ENCODE measurements around the gene RNF157. TPM values are rescaled to one million over a fixed set of nuclear protein-coding genes. Genes with fewer than 3 reads are reported as not detected.

The RNF157 gene
- total and polyA plus RNA-seq, 2 of the 4 experiments (the other 2 are of a cell fraction) = 0.54 to 1.3 TPM

DNA sequence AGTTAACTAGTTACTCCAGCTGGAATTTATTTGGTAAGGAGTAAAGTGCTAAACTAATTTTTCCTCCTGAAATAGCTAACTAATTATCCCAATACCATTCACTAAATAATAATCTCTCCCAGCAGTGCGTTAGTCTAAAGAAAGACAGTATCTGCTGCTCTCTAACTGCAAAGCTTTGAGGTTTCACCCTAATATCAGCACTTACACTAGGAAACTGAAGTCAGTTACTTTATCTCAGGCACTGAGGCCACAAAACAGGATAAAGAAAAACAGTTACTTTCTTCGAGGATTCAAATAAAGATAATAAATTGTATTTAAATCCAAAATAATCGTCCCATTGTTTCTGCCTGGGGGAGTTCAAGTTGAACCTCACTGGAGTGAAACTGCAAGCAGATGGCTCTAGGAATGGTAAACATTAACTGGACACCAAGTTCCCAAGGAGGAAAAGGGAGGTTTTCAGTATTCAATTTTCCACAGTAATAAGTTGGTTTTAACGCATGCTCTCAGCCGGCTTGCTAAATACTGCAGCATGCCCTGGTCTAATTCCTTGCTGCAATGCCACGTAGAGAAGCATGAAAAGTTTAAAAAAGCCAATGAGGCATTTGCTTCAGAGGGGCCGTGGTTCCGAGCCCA lies 79.3 kb downstream of the RNF157 start:
- Histone ChIP-seq H4K5ac (ENCODE audit: low read depth, low read length) (no peak overlapping the region), H2AK5ac (ENCODE audit: low read depth, low read length) (no peak overlapping the region), H3K23ac (ENCODE audit: low read depth, low read length) (no peak overlapping the region), H3K27me3 (ENCODE audit: control insufficient read depth, insufficient read depth, low read length) (peaks cover 5% of the 10 kb centered on the region), H3K27ac (ENCODE audit: insufficient read depth, low read length) (no peak overlapping the region), H3K4ac (ENCODE audit: low read depth, low read length) (no peak overlapping the region), H3K9ac (ENCODE audit: low read depth, low read length) (no peak overlapping the region), H3K36me3 (ENCODE audit: control insufficient read depth, insufficient read depth, low read length) (no peaks in the 10 kb centered on the region), H3K4me3 (ENCODE audit: insufficient read depth, low read depth, low read length) (no peak overlapping the region), H4K8ac (ENCODE audit: low read depth in 2 of 2, low read length in 2 of 2) (no peak overlapping the region), H2AFZ (replicated peaks; ENCODE audit: low read length, poor library complexity) (no peak overlapping the region), H3K56ac (ENCODE audit: extremely low read depth, insufficient read depth, low read length) (no peak overlapping the region), H4K91ac (ENCODE audit: insufficient read depth, low read depth, low read length) (no peak overlapping the region), H3K9me1 (ENCODE audit: insufficient read depth, low read length) (no peaks in the 10 kb centered on the region), H2BK20ac (ENCODE audit: low read depth, low read length) (no peak overlapping the region), H4K20me1 (ENCODE audit: insufficient read depth, low read length) (no peaks in the 10 kb centered on the region), H3K14ac (replicated peaks; ENCODE audit: low read depth, low read length) (no peak overlapping the region), H3K4me1 (ENCODE audit: control insufficient read depth, insufficient read depth, low read length) (no peaks in the 10 kb centered on the region), H2BK15ac (ENCODE audit: low read depth, low read length) (no peak overlapping the region), H3K79me1 (ENCODE audit: low read depth in 1 of 2, low read length in 2 of 2) (no peaks in the 10 kb centered on the region), H2BK120ac (ENCODE audit: low read depth, low read length) (no peak overlapping the region), H3K4me2 (ENCODE audit: low read depth, low read length) (no peak overlapping the region), H2BK5ac (ENCODE audit: low read depth, low read length, poor library complexity, severe bottlenecking) (no peak overlapping the region), H2AK9ac (replicated peaks; ENCODE audit: low read depth, low read length, poor library complexity) (no peak overlapping the region), H3K9me3 (ENCODE audit: control insufficient read depth, insufficient read depth, low read length) (no peaks in the 10 kb centered on the region), H3K18ac (ENCODE audit: low read depth, low read length) (no peak overlapping the region)
- BruUV-seq (replicated peaks) = no TSS peak
- in situ Hi-C loops (cut with MboI; ENCODE audit: low sequenced_read_pairs) = no loop called here
- WGBS, 2 experiments (ENCODE audit: extremely low coverage in 2 of 2, insufficient read length in 1 of 2) = 75% methylated on average over 3 of the region's 8 CpGs; no CpG with 5 or more reads in 1 of the 2 experiments
- ATAC-seq (ENCODE audit: low read depth) = no peak
- intact Hi-C loops (cut with micrococcal nuclease) = no loop called here
- no peak for TF ChIP-seq RCOR1 (IDR thresholded peaks at IDR 0.05; ENCODE audit: insufficient replicate concordance, low read length)
- dilution Hi-C loops (cut with HindIII; ENCODE audit: low sequenced_read_pairs, unreplicated experiment) = no loop called here
- ChIA-PET CTCF (interaction anchor here (0.8 kb wide), 1 partner anchor 21 kb away, joined by 3 read pairs; no protein-coding TSS in a partner anchor), POLR2A (ENCODE audit: unreplicated experiment) (no interaction called here)
- DNase-seq = no peak

All from IMR-90 (cell line).